Measurements from ENCODE around the gene SLC27A2.

SLC27A2 gene

DNA sequence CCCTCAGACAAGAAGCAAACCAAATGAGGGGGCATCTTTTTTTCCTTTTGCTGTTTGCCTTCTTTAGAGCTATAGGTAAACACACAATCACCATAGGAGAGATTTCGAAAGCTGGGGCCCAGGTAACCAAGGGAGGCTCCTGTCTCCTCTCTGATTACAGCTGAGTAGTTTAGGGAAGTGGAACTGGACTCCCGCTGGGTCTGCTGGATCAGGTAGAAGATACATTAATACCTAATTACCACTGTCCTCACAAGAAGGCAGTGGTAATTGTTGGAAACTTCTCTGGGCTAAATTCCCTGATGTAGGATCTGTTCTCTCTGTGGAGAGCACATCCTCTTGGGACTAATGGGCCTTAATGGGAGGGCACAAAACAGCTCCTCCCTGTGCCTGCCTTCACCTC is 50.8 kb downstream of the SLC27A2 start:
- H3K9me3 ChIP-seq (ENCODE audit: control insufficient read depth in 2 of 2, low read length in 2 of 2) = no peaks in the 10 kb centered on the region
- H3K9ac ChIP-seq (ENCODE audit: low read depth in 1 of 2, low read length in 2 of 2) = no peak overlapping the region
- H3K27me3 ChIP-seq (ENCODE audit: control insufficient read depth in 2 of 2, insufficient read depth in 2 of 2, low read length in 2 of 2) = no peaks in the 10 kb centered on the region
- peak overlapping the region in 1 of 2 donors; percentile 11 for H3K27ac ChIP-seq (ENCODE audit: low read depth in 2 of 2, low read length in 2 of 2)
- H3K4me1 ChIP-seq (ENCODE audit: control insufficient read depth in 2 of 2, insufficient read depth in 2 of 2, low read length in 2 of 2) = peaks cover 2 to 5% of the 10 kb centered on the region in 2 donors
- no peak overlapping the region for H3K4me3 ChIP-seq (ENCODE audit: low read length in 2 of 2)
- peaks cover 0 to 4% of the 10 kb centered on the region in 2 donors for H3K36me3 ChIP-seq (ENCODE audit: control insufficient read depth in 2 of 2, insufficient read depth in 2 of 2, low read length in 2 of 2)

DNA sequence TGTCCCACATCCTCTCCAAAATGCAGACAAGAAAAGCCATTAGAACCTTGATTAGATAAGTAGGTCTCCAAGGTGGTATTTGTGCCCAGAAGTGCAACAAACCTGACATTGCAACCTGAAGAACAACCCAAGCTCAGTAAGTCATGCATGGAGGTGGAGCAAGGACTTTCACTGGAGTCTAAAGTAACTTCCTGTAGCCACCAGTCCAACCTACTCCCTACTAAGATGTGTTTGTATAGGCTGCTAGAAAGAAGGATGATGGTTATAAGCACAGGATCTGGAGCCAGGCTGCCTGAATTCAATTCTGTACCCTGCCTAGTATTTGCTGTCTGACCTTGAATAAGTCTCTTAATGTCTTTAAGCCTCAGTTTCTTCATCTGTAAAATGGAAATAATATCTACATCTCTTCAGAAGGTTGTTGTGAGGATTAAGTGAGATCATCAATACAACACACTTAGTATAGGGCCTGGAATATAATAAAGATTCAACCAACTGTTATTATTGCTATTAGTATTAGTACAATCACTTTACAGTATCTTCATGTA is 51.3 kb downstream of the SLC27A2 start:
- no peaks in the 10 kb centered on the region for H3K9me3 ChIP-seq (ENCODE audit: control insufficient read depth in 2 of 2, low read length in 2 of 2)
- H3K27me3 ChIP-seq (ENCODE audit: control insufficient read depth in 2 of 2, insufficient read depth in 2 of 2, low read length in 2 of 2) = no peaks in the 10 kb centered on the region
- H3K36me3 ChIP-seq (ENCODE audit: control insufficient read depth in 2 of 2, insufficient read depth in 2 of 2, low read length in 2 of 2) = peaks cover 0 to 4% of the 10 kb centered on the region in 2 donors
- no peak overlapping the region for H3K4me3 ChIP-seq (ENCODE audit: low read length in 2 of 2)
- H3K27ac ChIP-seq (ENCODE audit: low read depth in 2 of 2, low read length in 2 of 2) = peak overlapping the region; percentile 13 to 66
- no peak overlapping the region for H3K9ac ChIP-seq (ENCODE audit: low read depth in 1 of 2, low read length in 2 of 2)
- peaks cover 2 to 5% of the 10 kb centered on the region in 2 donors for H3K4me1 ChIP-seq (ENCODE audit: control insufficient read depth in 2 of 2, insufficient read depth in 2 of 2, low read length in 2 of 2)

- no peaks in the 10 kb centered on the region for H3K9me3 ChIP-seq (ENCODE audit: control insufficient read depth in 2 of 2, low read length in 2 of 2)
- H3K9ac ChIP-seq (ENCODE audit: low read depth in 1 of 2, low read length in 2 of 2) = no peak overlapping the region
- H3K4me3 ChIP-seq (ENCODE audit: low read length in 2 of 2) = no peak overlapping the region
- peaks cover 2 to 5% of the 10 kb centered on the region in 2 donors for H3K4me1 ChIP-seq (ENCODE audit: control insufficient read depth in 2 of 2, insufficient read depth in 2 of 2, low read length in 2 of 2)
- H3K27ac ChIP-seq (ENCODE audit: low read depth in 2 of 2, low read length in 2 of 2) = no peak overlapping the region
- H3K27me3 ChIP-seq (ENCODE audit: control insufficient read depth in 2 of 2, insufficient read depth in 2 of 2, low read length in 2 of 2) = no peaks in the 10 kb centered on the region
- H3K36me3 ChIP-seq (ENCODE audit: control insufficient read depth in 2 of 2, insufficient read depth in 2 of 2, low read length in 2 of 2) = peaks cover 0 to 4% of the 10 kb centered on the region in 2 donors
These were observed 52.8 kb downstream of the SLC27A2 start for GRCh38 chr15:50234764-50235163.

DNA sequence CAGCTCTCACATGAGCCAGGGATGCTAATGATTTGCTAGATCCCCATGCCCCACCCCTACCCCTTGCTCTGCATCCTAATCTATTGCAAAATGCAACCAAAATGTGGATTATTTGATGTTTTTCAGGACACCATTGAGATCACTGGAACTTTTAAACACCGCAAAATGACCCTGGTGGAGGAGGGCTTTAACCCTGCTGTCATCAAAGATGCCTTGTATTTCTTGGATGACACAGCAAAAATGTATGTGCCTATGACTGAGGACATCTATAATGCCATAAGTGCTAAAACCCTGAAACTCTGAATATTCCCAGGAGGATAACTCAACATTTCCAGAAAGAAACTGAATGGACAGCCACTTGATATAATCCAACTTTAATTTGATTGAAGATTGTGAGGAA is 53.8 kb downstream of the SLC27A2 start:
- H3K27ac ChIP-seq (ENCODE audit: low read depth in 2 of 2, low read length in 2 of 2) = no peak overlapping the region
- H3K9ac ChIP-seq (ENCODE audit: low read depth in 1 of 2, low read length in 2 of 2) = no peak overlapping the region
- H3K4me3 ChIP-seq (ENCODE audit: low read length in 2 of 2) = no peak overlapping the region
- H3K27me3 ChIP-seq (ENCODE audit: control insufficient read depth in 2 of 2, insufficient read depth in 2 of 2, low read length in 2 of 2) = no peaks in the 10 kb centered on the region
- no peaks in the 10 kb centered on the region for H3K9me3 ChIP-seq (ENCODE audit: control insufficient read depth in 2 of 2, low read length in 2 of 2)
- peaks cover 0 to 4% of the 10 kb centered on the region in 2 donors for H3K36me3 ChIP-seq (ENCODE audit: control insufficient read depth in 2 of 2, insufficient read depth in 2 of 2, low read length in 2 of 2)
- H3K4me1 ChIP-seq (ENCODE audit: control insufficient read depth in 2 of 2, insufficient read depth in 2 of 2, low read length in 2 of 2) = peaks cover 2 to 5% of the 10 kb centered on the region in 2 donors

DNA sequence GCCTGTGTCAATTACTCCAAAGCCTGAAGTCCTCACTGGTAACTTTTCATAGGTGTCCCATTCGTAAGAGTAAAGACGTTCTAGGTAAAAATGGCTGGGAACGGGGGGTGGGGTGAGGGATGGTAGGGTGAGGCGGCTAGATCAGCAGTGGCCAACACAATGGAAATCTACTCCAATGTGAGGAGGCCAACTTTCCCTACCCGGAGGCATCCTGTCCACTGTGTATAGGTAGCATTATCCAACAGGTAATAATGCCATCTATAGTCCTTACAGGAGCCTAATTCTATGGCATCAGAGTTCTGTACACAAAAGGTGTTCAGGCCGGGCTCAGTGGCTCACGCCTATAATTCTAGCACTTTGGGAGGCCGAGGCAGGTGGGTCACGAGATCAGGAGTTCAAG is 54.4 kb downstream of the SLC27A2 start:
- H3K9me3 ChIP-seq (ENCODE audit: control insufficient read depth in 2 of 2, low read length in 2 of 2) = no peaks in the 10 kb centered on the region
- H3K4me1 ChIP-seq (ENCODE audit: control insufficient read depth in 2 of 2, insufficient read depth in 2 of 2, low read length in 2 of 2) = peaks cover 2 to 5% of the 10 kb centered on the region in 2 donors

DNA sequence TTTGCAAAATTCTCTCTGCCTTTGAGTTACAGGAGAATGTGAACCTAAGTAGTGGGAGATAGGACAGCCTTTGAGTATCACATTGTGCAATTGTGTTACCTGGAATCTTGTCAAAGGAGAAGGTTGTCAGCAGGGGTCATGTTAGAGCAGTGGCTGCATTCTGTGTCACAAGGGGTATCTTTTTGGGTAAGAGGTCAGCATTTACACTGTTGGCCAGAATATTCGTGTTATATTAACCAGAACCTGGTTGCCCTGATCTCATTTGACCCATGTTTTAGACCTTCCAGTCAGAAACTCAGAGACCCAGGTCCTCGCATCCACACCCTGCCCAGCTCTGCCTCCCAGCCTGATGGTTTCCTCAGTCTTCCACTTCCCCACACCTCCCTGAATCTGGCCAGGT is 56.3 kb downstream of the SLC27A2 start:
- Histone ChIP-seq H3K4me1 (ENCODE audit: control insufficient read depth in 2 of 2, insufficient read depth in 2 of 2, low read length in 2 of 2) (peaks cover 2 to 5% of the 10 kb centered on the region in 2 donors), H3K4me3 (ENCODE audit: low read length in 2 of 2) (no peak overlapping the region), H3K9me3 (ENCODE audit: control insufficient read depth in 2 of 2, low read length in 2 of 2) (no peaks in the 10 kb centered on the region), H3K9ac (ENCODE audit: low read depth in 1 of 2, low read length in 2 of 2) (no peak overlapping the region), H3K36me3 (ENCODE audit: control insufficient read depth in 2 of 2, insufficient read depth in 2 of 2, low read length in 2 of 2) (peaks cover 0 to 4% of the 10 kb centered on the region in 2 donors), H3K27ac (ENCODE audit: low read depth in 2 of 2, low read length in 2 of 2) (no peak overlapping the region), H3K27me3 (ENCODE audit: control insufficient read depth in 2 of 2, insufficient read depth in 2 of 2, low read length in 2 of 2) (no peaks in the 10 kb centered on the region)

More for the DNA sequence above, 54.4 kb downstream of the SLC27A2 start:
- Histone ChIP-seq H3K36me3 (ENCODE audit: control insufficient read depth in 2 of 2, insufficient read depth in 2 of 2, low read length in 2 of 2) (peaks cover 0 to 4% of the 10 kb centered on the region in 2 donors), H3K27ac (ENCODE audit: low read depth in 2 of 2, low read length in 2 of 2) (no peak overlapping the region), H3K4me3 (ENCODE audit: low read length in 2 of 2) (no peak overlapping the region), H3K27me3 (ENCODE audit: control insufficient read depth in 2 of 2, insufficient read depth in 2 of 2, low read length in 2 of 2) (no peaks in the 10 kb centered on the region), H3K9ac (ENCODE audit: low read depth in 1 of 2, low read length in 2 of 2) (no peak overlapping the region)

- no peak overlapping the region for H3K27ac ChIP-seq (ENCODE audit: low read depth in 2 of 2, low read length in 2 of 2)
- no peak overlapping the region for H3K4me3 ChIP-seq (ENCODE audit: low read length in 2 of 2)
- H3K4me1 ChIP-seq (ENCODE audit: control insufficient read depth in 2 of 2, insufficient read depth in 2 of 2, low read length in 2 of 2) = no peaks in the 10 kb centered on the region
- no peaks in the 10 kb centered on the region for H3K27me3 ChIP-seq (ENCODE audit: control insufficient read depth in 2 of 2, insufficient read depth in 2 of 2, low read length in 2 of 2)
- no peaks in the 10 kb centered on the region for H3K36me3 ChIP-seq (ENCODE audit: control insufficient read depth in 2 of 2, insufficient read depth in 2 of 2, low read length in 2 of 2)
- no peaks in the 10 kb centered on the region for H3K9me3 ChIP-seq (ENCODE audit: control insufficient read depth in 2 of 2, low read length in 2 of 2)
- H3K9ac ChIP-seq (ENCODE audit: low read depth in 1 of 2, low read length in 2 of 2) = no peak overlapping the region
These were observed 59.9 kb downstream of the SLC27A2 start for GRCh38 chr15:50241684-50242450.

DNA sequence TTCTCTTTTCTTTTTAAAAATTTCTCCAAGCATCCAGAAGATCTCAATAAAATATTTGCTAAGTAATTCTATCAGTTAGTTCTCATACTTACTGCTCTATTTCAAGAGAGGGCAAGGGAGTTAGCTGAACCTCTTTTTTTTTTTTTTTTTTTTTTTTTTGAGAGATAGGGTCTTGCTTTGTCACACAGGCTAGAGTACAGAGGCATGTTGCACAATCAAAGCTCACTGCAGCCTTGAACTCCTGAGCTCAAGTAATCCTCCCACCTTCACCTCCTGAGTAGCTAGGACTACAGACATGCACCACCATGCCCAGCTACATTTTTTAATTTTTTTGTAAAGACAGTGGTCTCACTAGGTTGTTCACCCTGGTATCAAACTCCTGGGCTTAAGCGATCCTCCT is 62.2 kb downstream of the SLC27A2 start:
- Histone ChIP-seq H3K9me3 (ENCODE audit: control insufficient read depth in 2 of 2, low read length in 2 of 2) (no peaks in the 10 kb centered on the region), H3K27me3 (ENCODE audit: control insufficient read depth in 2 of 2, insufficient read depth in 2 of 2, low read length in 2 of 2) (no peaks in the 10 kb centered on the region), H3K36me3 (ENCODE audit: control insufficient read depth in 2 of 2, insufficient read depth in 2 of 2, low read length in 2 of 2) (no peaks in the 10 kb centered on the region), H3K4me1 (ENCODE audit: control insufficient read depth in 2 of 2, insufficient read depth in 2 of 2, low read length in 2 of 2) (no peaks in the 10 kb centered on the region), H3K27ac (ENCODE audit: low read depth in 2 of 2, low read length in 2 of 2) (no peak overlapping the region), H3K9ac (ENCODE audit: low read depth in 1 of 2, low read length in 2 of 2) (no peak overlapping the region), H3K4me3 (ENCODE audit: low read length in 2 of 2) (no peak overlapping the region)

- no peak overlapping the region for H3K4me3 ChIP-seq (ENCODE audit: low read length in 2 of 2)
- no peaks in the 10 kb centered on the region for H3K9me3 ChIP-seq (ENCODE audit: control insufficient read depth in 2 of 2, low read length in 2 of 2)
- H3K9ac ChIP-seq (ENCODE audit: low read depth in 1 of 2, low read length in 2 of 2) = no peak overlapping the region
- H3K4me1 ChIP-seq (ENCODE audit: control insufficient read depth in 2 of 2, insufficient read depth in 2 of 2, low read length in 2 of 2) = no peaks in the 10 kb centered on the region
- no peaks in the 10 kb centered on the region for H3K27me3 ChIP-seq (ENCODE audit: control insufficient read depth in 2 of 2, insufficient read depth in 2 of 2, low read length in 2 of 2)
- H3K36me3 ChIP-seq (ENCODE audit: control insufficient read depth in 2 of 2, insufficient read depth in 2 of 2, low read length in 2 of 2) = no peaks in the 10 kb centered on the region
- no peak overlapping the region for H3K27ac ChIP-seq (ENCODE audit: low read depth in 2 of 2, low read length in 2 of 2)
These were observed 63.1 kb downstream of the SLC27A2 start for GRCh38 chr15:50244959-50245624.

DNA sequence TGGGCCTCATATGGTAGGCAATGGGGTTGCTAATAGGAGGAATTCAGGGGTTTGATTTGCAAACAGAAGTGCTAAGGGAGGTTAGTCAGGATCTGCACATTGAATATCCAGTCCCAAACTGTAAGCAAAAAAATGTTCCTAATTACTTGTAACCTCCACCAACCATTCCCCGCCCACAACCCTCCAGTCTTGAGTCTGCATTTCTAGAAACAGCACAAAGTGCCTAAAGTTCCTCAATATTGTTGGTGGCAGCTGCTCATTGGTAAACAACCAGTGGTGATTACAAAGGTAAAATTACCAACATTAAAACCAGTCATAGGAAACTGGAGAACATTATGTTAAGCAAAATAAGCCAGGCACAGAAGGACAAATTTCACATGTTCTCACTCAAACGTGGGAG is 64.6 kb downstream of the SLC27A2 start:
- no peak overlapping the region for H3K4me3 ChIP-seq (ENCODE audit: low read length in 2 of 2)
- no peaks in the 10 kb centered on the region for H3K9me3 ChIP-seq (ENCODE audit: control insufficient read depth in 2 of 2, low read length in 2 of 2)
- no peak overlapping the region for H3K27ac ChIP-seq (ENCODE audit: low read depth in 2 of 2, low read length in 2 of 2)
- no peak overlapping the region for H3K9ac ChIP-seq (ENCODE audit: low read depth in 1 of 2, low read length in 2 of 2)
- no peaks in the 10 kb centered on the region for H3K4me1 ChIP-seq (ENCODE audit: control insufficient read depth in 2 of 2, insufficient read depth in 2 of 2, low read length in 2 of 2)
- H3K27me3 ChIP-seq (ENCODE audit: control insufficient read depth in 2 of 2, insufficient read depth in 2 of 2, low read length in 2 of 2) = no peaks in the 10 kb centered on the region
- no peaks in the 10 kb centered on the region for H3K36me3 ChIP-seq (ENCODE audit: control insufficient read depth in 2 of 2, insufficient read depth in 2 of 2, low read length in 2 of 2)
